Retinal pigment epithelial cell (primary cell): ENCODE data around the gene ITGA4.

Source experiments
- DNase-seq: peaks from one replicate; pipeline ENCODE4 v3.0.0-alpha.2; 2010; ENCODE audit warnings: low read depth
- H3K4me3 ChIP-seq: 2 replicates; pipeline ENCODE4 v1.5.1; 2011; ENCODE audit warnings: mild to moderate bottlenecking, low read length, control low read depth, moderate library complexity
- TF ChIP-seq, protein P1 (sequence below): conservative IDR thresholded peaks from 2 replicates; pipeline ENCODE4 v1.5.1; 2011; ENCODE audit warnings: low read depth, low read length, control low read depth, inconsistent platforms

Gene ITGA4

GRCh38 chr2:181527058-181527457 is 69.9 kb downstream of the ITGA4 start:
- DNase-seq: no peak
- TF ChIP-seq, protein P1, sequence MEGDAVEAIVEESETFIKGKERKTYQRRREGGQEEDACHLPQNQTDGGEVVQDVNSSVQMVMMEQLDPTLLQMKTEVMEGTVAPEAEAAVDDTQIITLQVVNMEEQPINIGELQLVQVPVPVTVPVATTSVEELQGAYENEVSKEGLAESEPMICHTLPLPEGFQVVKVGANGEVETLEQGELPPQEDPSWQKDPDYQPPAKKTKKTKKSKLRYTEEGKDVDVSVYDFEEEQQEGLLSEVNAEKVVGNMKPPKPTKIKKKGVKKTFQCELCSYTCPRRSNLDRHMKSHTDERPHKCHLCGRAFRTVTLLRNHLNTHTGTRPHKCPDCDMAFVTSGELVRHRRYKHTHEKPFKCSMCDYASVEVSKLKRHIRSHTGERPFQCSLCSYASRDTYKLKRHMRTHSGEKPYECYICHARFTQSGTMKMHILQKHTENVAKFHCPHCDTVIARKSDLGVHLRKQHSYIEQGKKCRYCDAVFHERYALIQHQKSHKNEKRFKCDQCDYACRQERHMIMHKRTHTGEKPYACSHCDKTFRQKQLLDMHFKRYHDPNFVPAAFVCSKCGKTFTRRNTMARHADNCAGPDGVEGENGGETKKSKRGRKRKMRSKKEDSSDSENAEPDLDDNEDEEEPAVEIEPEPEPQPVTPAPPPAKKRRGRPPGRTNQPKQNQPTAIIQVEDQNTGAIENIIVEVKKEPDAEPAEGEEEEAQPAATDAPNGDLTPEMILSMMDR: no peak
- no peak overlapping the region for H3K4me3 ChIP-seq

DNA sequence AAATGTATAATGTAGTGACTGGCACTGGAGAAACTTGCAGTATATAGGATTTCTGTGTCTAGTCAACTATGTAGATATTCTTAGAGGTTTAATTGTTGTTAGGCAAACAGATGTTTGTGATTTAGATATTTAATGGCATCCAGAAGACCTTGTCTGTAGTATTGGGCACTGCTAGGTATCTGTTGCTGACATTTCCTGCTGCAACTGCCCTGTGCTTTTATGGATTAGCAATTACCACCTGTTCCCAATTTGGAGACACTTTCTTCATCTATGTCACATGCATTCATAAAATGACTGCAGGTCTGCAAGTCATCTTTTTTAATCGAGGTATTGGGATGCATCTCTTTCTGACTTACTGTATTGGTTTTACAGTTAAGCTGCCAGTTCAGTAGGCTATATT is 71.3 kb downstream of the ITGA4 start:
- TF ChIP-seq, protein P1: no peak

DNA sequence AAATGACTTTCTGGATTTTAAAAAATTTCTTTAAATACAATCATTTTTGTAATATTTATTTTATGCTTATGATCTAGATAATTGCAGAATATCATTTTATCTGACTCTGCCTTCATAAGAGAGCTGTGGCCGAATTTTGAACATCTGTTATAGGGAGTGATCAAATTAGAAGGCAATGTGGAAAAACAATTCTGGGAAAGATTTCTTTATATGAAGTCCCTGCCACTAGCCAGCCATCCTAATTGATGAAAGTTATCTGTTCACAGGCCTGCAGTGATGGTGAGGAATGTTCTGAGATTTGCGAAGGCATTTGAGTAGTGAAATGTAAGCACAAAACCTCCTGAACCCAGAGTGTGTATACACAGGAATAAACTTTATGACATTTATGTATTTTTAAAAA is 79.5 kb downstream of the ITGA4 start:
- no peak for DNase-seq
- H3K4me3 ChIP-seq: no peak overlapping the region
- TF ChIP-seq, protein P1: no peak

More for the DNA sequence above, 71.3 kb downstream of the ITGA4 start:
- DNase-seq: no peak
- H3K4me3 ChIP-seq: no peak overlapping the region

- no peak overlapping the region for H3K4me3 ChIP-seq
- TF ChIP-seq, protein P1: no peak
- no peak for DNase-seq
Measured at GRCh38 chr2:181540421-181540820, 83.2 kb downstream of the ITGA4 start.

DNA sequence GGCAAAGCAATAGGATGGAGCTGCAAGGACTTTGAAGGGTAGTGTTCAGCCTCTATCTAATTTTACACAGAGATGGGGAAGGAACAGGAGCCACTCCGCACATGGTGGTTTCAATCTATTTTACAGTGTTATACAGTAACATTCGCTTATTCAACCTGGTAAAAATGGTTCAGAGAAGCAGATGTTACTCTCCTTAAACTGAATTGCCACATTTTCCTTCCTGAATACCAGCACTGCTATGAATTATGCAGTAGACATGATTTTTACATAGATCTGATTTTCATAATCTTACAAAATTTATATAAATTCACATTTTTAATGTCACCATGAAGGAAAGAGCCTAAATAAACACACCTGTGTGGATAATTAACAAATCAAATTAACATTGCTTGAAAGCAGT is 85.0 kb downstream of the ITGA4 start:
- H3K4me3 ChIP-seq: no peak overlapping the region
- TF ChIP-seq, protein P1: no peak

GRCh38 chr2:181546086-181546485 is 88.9 kb downstream of the ITGA4 start:
- TF ChIP-seq, protein P1: no peak
- no peak for DNase-seq
- no peak overlapping the region for H3K4me3 ChIP-seq

More for the DNA sequence above, 85.0 kb downstream of the ITGA4 start:
- no peak for DNase-seq

DNA sequence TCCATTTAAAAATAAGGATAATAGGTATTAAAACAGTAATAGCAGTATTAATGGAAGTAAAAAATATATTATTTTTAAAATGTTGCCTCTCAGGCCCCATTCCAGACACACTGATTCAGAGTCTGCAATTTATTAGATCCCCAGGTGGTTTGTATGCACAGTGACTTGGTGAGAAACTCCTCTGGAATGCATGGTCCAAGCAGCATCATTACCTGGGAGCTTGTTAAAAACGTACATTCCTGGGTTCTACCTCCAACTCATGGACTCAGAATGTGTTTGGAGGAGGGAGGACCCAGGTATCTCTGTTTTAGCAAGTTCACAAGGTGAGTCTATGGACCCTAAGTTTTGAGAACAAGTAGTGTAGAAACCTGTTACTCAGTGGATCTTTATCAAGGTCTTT is 95.6 kb downstream of the ITGA4 start:
- DNase-seq: peak; percentile 62
- TF ChIP-seq, protein P1: no peak
- no peak overlapping the region for H3K4me3 ChIP-seq
